ENCODE data around the gene HPS1.

HPS1 gene

DNA sequence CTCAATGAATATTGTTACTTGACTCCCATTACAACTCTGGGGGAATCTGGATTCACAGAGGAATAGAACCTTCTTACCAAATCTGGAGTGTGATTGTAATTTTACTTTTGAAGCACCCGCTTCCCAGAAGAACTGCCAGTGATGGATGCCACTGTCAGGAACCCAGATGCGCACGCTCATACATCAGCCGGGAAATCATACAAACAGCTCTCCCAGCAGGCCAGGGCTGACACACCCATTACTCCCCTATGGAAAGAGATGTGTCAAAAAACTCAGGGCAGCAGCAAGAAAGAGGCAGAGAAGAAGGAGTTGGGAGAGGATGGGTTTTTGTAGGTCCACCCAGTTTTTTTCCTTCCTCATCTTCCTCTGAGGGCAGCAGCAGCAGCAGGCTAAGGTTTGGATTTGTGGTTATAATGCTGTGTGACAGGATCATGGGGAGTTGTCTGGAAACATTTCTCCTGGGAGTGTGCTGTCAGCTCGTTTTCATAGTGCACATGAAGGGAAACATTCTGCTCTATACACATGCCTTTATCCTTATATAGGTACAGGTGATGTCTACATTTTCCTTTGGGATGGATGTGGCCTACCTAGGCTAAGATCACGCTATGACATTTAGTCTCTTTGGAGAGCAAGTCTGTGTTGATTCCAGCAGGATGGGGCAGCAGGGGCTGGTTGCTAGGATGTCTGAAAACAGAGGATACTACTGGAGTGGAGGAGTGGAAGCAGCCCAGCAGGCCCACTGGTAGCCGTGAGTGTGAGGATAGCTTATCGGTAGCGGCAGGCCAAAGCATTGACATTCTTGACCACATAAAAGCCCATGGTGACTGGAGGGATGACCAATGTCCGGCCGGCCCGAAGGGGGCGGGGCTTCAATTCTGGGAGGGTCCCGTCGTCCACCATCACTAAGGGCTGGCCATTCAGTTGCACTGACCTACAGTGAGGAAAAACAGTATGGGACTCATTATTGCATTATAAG, 12.4 kb upstream of the HPS1 start:
- H2AFZ ChIP-seq (ENCODE audit: low read depth), result no peak overlapping the region
- no peaks in the 10 kb centered on the region for H4K20me1 ChIP-seq (ENCODE audit: insufficient read depth)
- H3K4me1 ChIP-seq (ENCODE audit: low read depth, poor library complexity, severe bottlenecking), result no peaks in the 10 kb centered on the region
- no peaks in the 10 kb centered on the region for H3K79me2 ChIP-seq (ENCODE audit: insufficient read depth, low read depth)
- no peak overlapping the region for H3K27ac ChIP-seq
- no peak overlapping the region for H3K9ac ChIP-seq
- H3K4me2 ChIP-seq, result no peak overlapping the region
- no peaks in the 10 kb centered on the region for H3K36me3 ChIP-seq (ENCODE audit: insufficient read depth)
- H3K4me3 ChIP-seq (IDR thresholded peaks at IDR 0.05; ENCODE audit: insufficient read depth, low read depth, low read length), result no peak overlapping the region
- no peaks in the 10 kb centered on the region for H3K27me3 ChIP-seq (ENCODE audit: insufficient read depth, low read depth)
- TF ChIP-seq, protein P1, sequence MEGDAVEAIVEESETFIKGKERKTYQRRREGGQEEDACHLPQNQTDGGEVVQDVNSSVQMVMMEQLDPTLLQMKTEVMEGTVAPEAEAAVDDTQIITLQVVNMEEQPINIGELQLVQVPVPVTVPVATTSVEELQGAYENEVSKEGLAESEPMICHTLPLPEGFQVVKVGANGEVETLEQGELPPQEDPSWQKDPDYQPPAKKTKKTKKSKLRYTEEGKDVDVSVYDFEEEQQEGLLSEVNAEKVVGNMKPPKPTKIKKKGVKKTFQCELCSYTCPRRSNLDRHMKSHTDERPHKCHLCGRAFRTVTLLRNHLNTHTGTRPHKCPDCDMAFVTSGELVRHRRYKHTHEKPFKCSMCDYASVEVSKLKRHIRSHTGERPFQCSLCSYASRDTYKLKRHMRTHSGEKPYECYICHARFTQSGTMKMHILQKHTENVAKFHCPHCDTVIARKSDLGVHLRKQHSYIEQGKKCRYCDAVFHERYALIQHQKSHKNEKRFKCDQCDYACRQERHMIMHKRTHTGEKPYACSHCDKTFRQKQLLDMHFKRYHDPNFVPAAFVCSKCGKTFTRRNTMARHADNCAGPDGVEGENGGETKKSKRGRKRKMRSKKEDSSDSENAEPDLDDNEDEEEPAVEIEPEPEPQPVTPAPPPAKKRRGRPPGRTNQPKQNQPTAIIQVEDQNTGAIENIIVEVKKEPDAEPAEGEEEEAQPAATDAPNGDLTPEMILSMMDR (conservative IDR thresholded peaks at IDR 0.05; ENCODE audit: low read depth, low read length), result no peak

DNA sequence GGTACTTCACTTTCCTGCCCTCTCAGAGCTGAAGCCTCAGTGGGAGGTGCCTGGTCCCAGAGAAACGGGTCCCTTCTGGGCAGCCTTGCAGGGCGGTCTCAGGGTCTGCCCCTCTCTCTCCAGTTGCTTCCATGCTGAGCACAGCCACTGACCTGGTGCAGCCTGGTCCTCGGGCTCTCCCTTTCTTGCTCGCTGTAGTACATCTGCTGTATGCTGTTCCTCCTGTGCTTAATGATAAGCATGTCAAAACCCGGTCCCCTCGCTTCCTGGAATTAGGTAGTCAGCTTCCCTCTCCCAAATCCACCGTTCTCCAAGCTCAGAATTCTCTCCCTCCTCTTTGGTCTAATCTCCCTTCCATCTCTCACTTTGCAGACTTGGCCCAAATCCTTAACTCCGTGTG, 11.0 kb upstream of the HPS1 start:
- Histone ChIP-seq H3K36me3 (ENCODE audit: insufficient read depth) (no peaks in the 10 kb centered on the region), H4K20me1 (ENCODE audit: insufficient read depth) (no peaks in the 10 kb centered on the region), H3K4me3 (IDR thresholded peaks at IDR 0.05; ENCODE audit: insufficient read depth, low read depth, low read length) (no peak overlapping the region), H3K4me2 (no peak overlapping the region), H2AFZ (ENCODE audit: low read depth) (no peak overlapping the region), H3K27me3 (ENCODE audit: insufficient read depth, low read depth) (no peaks in the 10 kb centered on the region), H3K4me1 (ENCODE audit: low read depth, poor library complexity, severe bottlenecking) (no peaks in the 10 kb centered on the region), H3K79me2 (ENCODE audit: insufficient read depth, low read depth) (no peaks in the 10 kb centered on the region), H3K9ac (no peak overlapping the region), H3K27ac (no peak overlapping the region)
- TF ChIP-seq, protein P1 (conservative IDR thresholded peaks at IDR 0.05; ENCODE audit: low read depth, low read length), result no peak

DNA sequence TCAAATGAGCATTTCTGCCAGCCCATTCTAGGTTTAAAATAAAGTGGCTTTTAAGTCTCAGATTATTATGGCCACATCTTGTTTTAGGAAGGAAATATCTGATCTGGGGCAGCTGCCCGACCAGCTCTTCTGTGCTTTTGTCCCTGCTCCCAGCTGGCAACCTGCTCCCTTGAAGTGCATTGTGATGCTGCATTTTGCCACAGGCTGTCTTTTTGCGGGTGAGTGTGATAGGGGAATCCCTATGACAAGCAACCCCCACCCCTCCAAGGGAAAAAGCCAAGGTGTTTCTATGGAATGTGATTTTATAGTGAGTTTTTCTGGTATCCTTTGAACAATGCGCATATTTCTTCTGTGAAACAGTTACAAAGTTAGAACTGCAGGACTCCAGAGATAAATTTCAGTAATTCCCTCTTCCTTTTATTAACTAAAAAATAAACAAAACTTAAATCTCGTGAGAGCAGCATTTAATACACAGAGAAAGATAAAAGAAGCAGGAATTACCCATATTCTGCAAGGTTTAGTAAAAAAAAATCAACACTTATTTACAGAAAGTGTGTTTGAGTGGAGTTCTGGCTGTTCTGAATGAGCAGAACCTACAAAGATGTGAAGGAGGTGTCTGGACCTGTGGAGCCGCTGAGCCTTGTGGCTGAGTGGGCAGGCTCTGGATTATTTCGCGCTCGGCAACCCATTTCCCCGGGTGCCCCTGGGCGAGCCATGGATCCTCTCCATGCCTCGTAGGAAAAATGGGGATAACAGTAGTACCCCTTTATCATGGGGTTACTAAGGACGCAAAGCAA, 10.1 kb upstream of the HPS1 start:
- Histone ChIP-seq H3K27me3 (ENCODE audit: insufficient read depth, low read depth) (no peaks in the 10 kb centered on the region), H4K20me1 (ENCODE audit: insufficient read depth) (no peaks in the 10 kb centered on the region), H3K36me3 (ENCODE audit: insufficient read depth) (no peaks in the 10 kb centered on the region), H3K4me2 (no peak overlapping the region), H3K27ac (no peak overlapping the region), H3K4me1 (ENCODE audit: low read depth, poor library complexity, severe bottlenecking) (no peaks in the 10 kb centered on the region), H3K4me3 (IDR thresholded peaks at IDR 0.05; ENCODE audit: insufficient read depth, low read depth, low read length) (no peak overlapping the region), H2AFZ (ENCODE audit: low read depth) (no peak overlapping the region), H3K9ac (no peak overlapping the region), H3K79me2 (ENCODE audit: insufficient read depth, low read depth) (no peaks in the 10 kb centered on the region)
- TF ChIP-seq, protein P1 (conservative IDR thresholded peaks at IDR 0.05; ENCODE audit: low read depth, low read length), result no peak

DNA sequence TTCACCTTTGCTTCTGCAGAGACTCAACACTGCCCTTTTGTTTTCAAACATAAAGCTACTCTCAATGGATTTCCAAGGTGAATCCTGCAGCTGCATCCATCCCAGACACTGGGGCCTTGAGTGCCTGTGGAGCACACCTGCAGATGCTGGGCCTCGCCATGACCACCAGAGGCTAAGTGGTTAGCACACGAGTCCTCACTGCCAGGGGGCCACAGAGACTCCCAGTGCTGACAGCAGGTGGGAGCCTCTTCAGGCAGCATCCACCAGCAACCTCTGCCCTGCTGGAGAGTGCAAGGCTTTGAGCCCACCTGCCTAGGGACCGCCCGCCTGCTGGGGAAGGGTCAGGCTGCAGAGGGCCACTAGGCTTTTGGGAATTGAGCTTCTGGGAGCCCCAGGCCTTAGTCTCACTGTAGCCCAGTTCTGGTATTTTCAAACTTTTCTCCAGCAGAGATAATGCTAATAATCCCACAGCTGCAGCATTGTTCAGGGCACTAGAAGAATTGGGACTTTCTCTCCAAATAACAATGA, 9.4 kb upstream of the HPS1 start:
- Histone ChIP-seq H3K4me3 (IDR thresholded peaks at IDR 0.05; ENCODE audit: insufficient read depth, low read depth, low read length) (no peak overlapping the region), H3K4me1 (ENCODE audit: low read depth, poor library complexity, severe bottlenecking) (no peaks in the 10 kb centered on the region), H3K4me2 (no peak overlapping the region), H3K27me3 (ENCODE audit: insufficient read depth, low read depth) (no peaks in the 10 kb centered on the region), H2AFZ (ENCODE audit: low read depth) (no peak overlapping the region), H4K20me1 (ENCODE audit: insufficient read depth) (no peaks in the 10 kb centered on the region), H3K79me2 (ENCODE audit: insufficient read depth, low read depth) (no peaks in the 10 kb centered on the region), H3K36me3 (ENCODE audit: insufficient read depth) (no peaks in the 10 kb centered on the region), H3K27ac (no peak overlapping the region), H3K9ac (no peak overlapping the region)
- TF ChIP-seq, protein P1 (conservative IDR thresholded peaks at IDR 0.05; ENCODE audit: low read depth, low read length), result no peak
